ENCODE measurements around the gene CACNB3.
A peak's percentile ranks its signal among the peaks of the same experiment; 100 is the strongest.

The CACNB3 gene

GRCh38 chr12:48817873-48818830, at the start of gene CACNB3:
TSS of gene CACNB3 (plus strand) at chr12:48818496. CDS start at chr12:48818930, 434 bp downstream.
- peak; percentile 68 for DNase-seq (ENCODE audit: low read depth)

GRCh38 chr12:48768736-48769135, 49.6 kb upstream of the CACNB3 start:
- no peak for DNase-seq (ENCODE audit: low read depth)

- no peak for DNase-seq (ENCODE audit: low read depth)
These were observed 47.5 kb upstream of the CACNB3 start for GRCh38 chr12:48770756-48771155.

- DNase-seq (ENCODE audit: low read depth): no peak
These were observed 46.6 kb upstream of the CACNB3 start for GRCh38 chr12:48771588-48772112.

- DNase-seq (ENCODE audit: low read depth): no peak
These were observed 44.6 kb upstream of the CACNB3 start for GRCh38 chr12:48773686-48774085.

- no peak for DNase-seq (ENCODE audit: low read depth)
These were observed 43.8 kb upstream of the CACNB3 start for GRCh38 chr12:48774516-48774915.

- DNase-seq (ENCODE audit: low read depth): no peak
These were observed 43.0 kb upstream of the CACNB3 start for GRCh38 chr12:48775299-48775698.

GRCh38 chr12:48775991-48776649, 42.2 kb upstream of the CACNB3 start:
- no peak for DNase-seq (ENCODE audit: low read depth)

GRCh38 chr12:48776956-48777355, 41.3 kb upstream of the CACNB3 start:
- no peak for DNase-seq (ENCODE audit: low read depth)

GRCh38 chr12:48777501-48778400, 40.5 kb upstream of the CACNB3 start:
- no peak for DNase-seq (ENCODE audit: low read depth)

- no peak for DNase-seq (ENCODE audit: low read depth)
These were observed 38.4 kb upstream of the CACNB3 start for GRCh38 chr12:48779869-48780268.

- DNase-seq (ENCODE audit: low read depth): no peak
These were observed 37.8 kb upstream of the CACNB3 start for GRCh38 chr12:48780381-48781025.

GRCh38 chr12:48781750-48782456, 36.4 kb upstream of the CACNB3 start:
- no peak for DNase-seq (ENCODE audit: low read depth)

- DNase-seq (ENCODE audit: low read depth): no peak
These were observed 35.6 kb upstream of the CACNB3 start for GRCh38 chr12:48782457-48783395.

GRCh38 chr12:48783432-48783831, 34.9 kb upstream of the CACNB3 start:
- DNase-seq (ENCODE audit: low read depth): no peak

GRCh38 chr12:48786591-48787544, 31.4 kb upstream of the CACNB3 start:
- DNase-seq (ENCODE audit: low read depth): no peak

GRCh38 chr12:48787791-48788523, 30.3 kb upstream of the CACNB3 start:
- DNase-seq (ENCODE audit: low read depth): no peak

- no peak for DNase-seq (ENCODE audit: low read depth)
These were observed 29.8 kb upstream of the CACNB3 start for GRCh38 chr12:48788524-48788853.

Measured in activated T-helper 9 cell treated with anti-CD3 and anti-CD28 coated beads, Interleukin-2, amount 50 U/mL, for 16 hours (primary cell).